Trophoblast cell (in vitro differentiated cells and primary cell): ENCODE results near the gene TSPAN9.

Experiments used
- DNase-seq, 2 donors: peaks; one replicate each; pipeline ENCODE4 v3.0.0-alpha.2; 2016
- H2AFZ ChIP-seq: 2 replicates; pipeline ENCODE4 v1.6.1; 2013; ENCODE audit warnings: low read length, moderate library complexity, mild to moderate bottlenecking; ENCODE audit not compliant: insufficient read depth, poor library complexity
- H2AK5ac ChIP-seq: 2 replicates; pipeline ENCODE4 v1.6.1; 2013; ENCODE audit warnings: mild to moderate bottlenecking, low read length
- H2BK120ac ChIP-seq: 2 replicates; pipeline ENCODE4 v1.6.1; 2013; ENCODE audit warnings: low read length, mild to moderate bottlenecking, moderate library complexity; ENCODE audit not compliant: insufficient read depth, poor library complexity
- H2BK12ac ChIP-seq: 2 replicates; pipeline ENCODE4 v1.6.1; 2013; ENCODE audit warnings: mild to moderate bottlenecking, low read length, moderate library complexity
- H2BK5ac ChIP-seq: 2 replicates; pipeline ENCODE4 v1.6.1; 2013; ENCODE audit warnings: low read length, low read depth, moderate library complexity, mild to moderate bottlenecking; ENCODE audit not compliant: poor library complexity
- H3K14ac ChIP-seq: 2 replicates; pipeline ENCODE4 v1.6.1; 2013; ENCODE audit warnings: mild to moderate bottlenecking, low read length
- H3K18ac ChIP-seq: 2 replicates; pipeline ENCODE4 v1.6.1; 2013; ENCODE audit warnings: mild to moderate bottlenecking, low read length
- H3K23ac ChIP-seq: 2 replicates; pipeline ENCODE4 v1.6.1; 2013; ENCODE audit warnings: low read length
- H3K27ac ChIP-seq: 2 replicates; pipeline ENCODE4 v1.5.1; 2013; ENCODE audit warnings: low read depth, mild to moderate bottlenecking, inconsistent platforms, low read length, moderate library complexity
- H3K27me3 ChIP-seq: 2 replicates; pipeline ENCODE4 v1.6.1; 2013; ENCODE audit warnings: inconsistent platforms, mild to moderate bottlenecking, low read length, moderate library complexity; ENCODE audit not compliant: insufficient read depth
- H3K36me3 ChIP-seq, 2 experiments: 1 replicate in 1 of 2; 2 replicates in 1 of 2; pipeline ENCODE4 v1.6.1; 2013; ENCODE audit warnings: low read length in 2 of 2, mild to moderate bottlenecking in 2 of 2, moderate library complexity in 1 of 2; ENCODE audit not compliant: insufficient read depth in 2 of 2, control insufficient read depth in 1 of 2
- H3K4ac ChIP-seq: 2 replicates; pipeline ENCODE4 v1.6.1; 2013; ENCODE audit warnings: low read depth, mild to moderate bottlenecking, low read length, moderate library complexity
- H3K4me1 ChIP-seq, 2 experiments: 1 replicate in 1 of 2; 2 replicates in 1 of 2; pipeline ENCODE4 v1.6.1; 2013; ENCODE audit warnings: low read length in 2 of 2, mild to moderate bottlenecking in 2 of 2, moderate library complexity in 1 of 2; ENCODE audit not compliant: insufficient read depth in 2 of 2, control insufficient read depth in 1 of 2
- H3K4me2 ChIP-seq: 2 replicates; pipeline ENCODE4 v1.6.1; 2013; ENCODE audit warnings: inconsistent platforms, mild to moderate bottlenecking, low read length, moderate library complexity
- H3K4me3 ChIP-seq: 2 replicates; pipeline ENCODE4 v1.5.1; 2013; ENCODE audit warnings: mild to moderate bottlenecking, low read depth, low read length, inconsistent platforms
- H3K79me1 ChIP-seq: one replicate; pipeline ENCODE4 v1.6.1; 2013; ENCODE audit warnings: low read length
- H3K79me2 ChIP-seq: 2 replicates; pipeline ENCODE4 v1.6.1; 2013; ENCODE audit warnings: low read length, mild to moderate bottlenecking; ENCODE audit not compliant: control insufficient read depth, insufficient read depth, poor library complexity
- H3K9ac ChIP-seq: 2 replicates; pipeline ENCODE4 v1.6.1; 2013; ENCODE audit warnings: mild to moderate bottlenecking, low read length
- H3K9me3 ChIP-seq: 2 replicates; pipeline ENCODE4 v1.6.1; 2013; ENCODE audit warnings: low read depth, mild to moderate bottlenecking, control low read depth, inconsistent platforms, low read length; ENCODE audit not compliant: insufficient read depth
- H4K12ac ChIP-seq: 2 replicates; pipeline ENCODE4 v1.6.1; 2013; ENCODE audit warnings: low read depth, mild to moderate bottlenecking, low read length, moderate library complexity
- H4K8ac ChIP-seq: 2 replicates; pipeline ENCODE4 v1.6.1; 2013; ENCODE audit warnings: low read depth, mild to moderate bottlenecking, low read length, moderate library complexity
- H4K91ac ChIP-seq: one replicate; pipeline ENCODE4 v1.6.1; 2013; ENCODE audit warnings: low read depth, mild to moderate bottlenecking, low read length, moderate library complexity
- WGBS: extraction: QIAGEN DNeasy Blood & Tissue Kit; methylation state at CpG from one replicate; pipeline ENCODE4 v1.1.7; 2013; ENCODE audit warnings: missing lambda C conversion rate; ENCODE audit not compliant: insufficient read length, insufficient coverage; ENCODE audit errors: extremely low coverage; 5-methylcytosine and 5-hydroxymethylcytosine counted together

Gene TSPAN9

DNA sequence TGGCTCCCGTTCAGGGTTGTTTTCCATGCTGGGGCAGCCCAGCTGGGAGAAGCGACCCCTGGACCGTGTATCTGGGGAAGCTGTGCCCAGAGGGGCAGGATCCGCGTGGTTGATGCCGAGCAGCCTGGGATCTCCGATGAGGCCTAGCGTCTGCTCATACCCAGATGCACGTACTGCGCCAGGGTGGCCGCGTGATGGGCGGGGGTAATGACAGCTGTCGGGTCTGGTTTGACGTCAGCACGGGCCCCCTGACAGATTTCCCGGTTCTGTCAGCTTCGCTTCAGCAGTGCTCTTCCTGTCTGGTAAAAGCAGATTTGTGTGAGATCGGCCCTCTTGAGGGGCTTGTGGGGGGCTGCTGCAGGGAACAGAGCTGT lies 147.3 kb downstream of the TSPAN9 start:
- no peaks in the 10 kb centered on the region for H3K27me3 ChIP-seq
- H4K91ac ChIP-seq = no peak overlapping the region
- no peaks in the 10 kb centered on the region for H3K36me3 ChIP-seq
- no peaks in the 10 kb centered on the region for H3K4me1 ChIP-seq
- no peak overlapping the region for H3K4ac ChIP-seq
- H3K18ac ChIP-seq = no peak overlapping the region
- H3K4me2 ChIP-seq = no peak overlapping the region
- H3K4me3 ChIP-seq = no peak overlapping the region
- H4K8ac ChIP-seq = no peak overlapping the region
- H2AK5ac ChIP-seq = no peak overlapping the region
- no peak overlapping the region for H2BK120ac ChIP-seq
- H3K27ac ChIP-seq = no peak overlapping the region
- no peak overlapping the region for H2BK12ac ChIP-seq
- no CpG with 5 or more reads among the region's 19 CpGs for WGBS
- H3K79me2 ChIP-seq = no peaks in the 10 kb centered on the region
- no peak overlapping the region for H2AFZ ChIP-seq
- H3K79me1 ChIP-seq = no peaks in the 10 kb centered on the region
- H2BK5ac ChIP-seq = no peak overlapping the region
- H3K9ac ChIP-seq = no peak overlapping the region
- peaks cover 5% of the 10 kb centered on the region for H3K9me3 ChIP-seq
- H4K12ac ChIP-seq = no peak overlapping the region
- H3K23ac ChIP-seq = no peak overlapping the region
- no peak for DNase-seq
- H3K14ac ChIP-seq = no peak overlapping the region

DNA sequence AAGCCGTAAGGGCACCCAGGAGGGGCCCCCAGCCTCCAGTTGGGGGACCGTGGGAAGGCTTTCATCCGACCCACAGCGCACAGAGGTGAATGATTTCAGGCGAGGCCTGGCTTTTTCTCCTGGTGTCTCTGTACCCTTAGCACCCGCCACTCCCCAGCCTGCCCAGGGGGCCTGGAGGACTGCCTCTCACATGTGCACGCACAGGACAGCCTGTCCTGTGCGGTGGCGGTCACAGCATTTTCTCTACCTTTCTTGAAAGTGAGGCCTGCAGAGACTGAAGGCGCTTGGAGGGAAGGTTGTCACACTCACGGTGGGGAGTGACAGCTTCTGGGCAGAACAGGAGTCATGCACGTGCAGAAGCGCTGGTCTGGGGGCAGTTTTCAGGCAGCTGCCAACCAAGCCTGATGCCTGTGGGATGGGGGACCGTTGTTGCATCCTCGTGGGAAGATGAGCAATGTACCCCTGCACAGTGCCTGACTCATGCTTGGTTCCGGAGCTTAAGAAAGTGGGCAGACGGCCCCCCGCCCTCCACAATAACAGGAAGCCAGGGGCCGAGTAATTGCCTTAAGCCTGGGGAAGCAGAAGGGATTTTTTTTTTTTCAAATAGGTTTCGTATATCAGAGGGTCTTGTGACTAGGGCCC lies 148.1 kb downstream of the TSPAN9 start:
- no peak overlapping the region for H3K4me3 ChIP-seq
- H3K4me2 ChIP-seq = no peak overlapping the region
- no peak overlapping the region for H4K12ac ChIP-seq
- DNase-seq = no peak
- no peak overlapping the region for H3K14ac ChIP-seq
- H4K91ac ChIP-seq = no peak overlapping the region
- no peak overlapping the region for H3K27ac ChIP-seq
- H3K27me3 ChIP-seq = no peaks in the 10 kb centered on the region
- H3K79me1 ChIP-seq = no peaks in the 10 kb centered on the region
- no peak overlapping the region for H2BK5ac ChIP-seq
- no peak overlapping the region for H3K23ac ChIP-seq
- no peak overlapping the region for H3K9ac ChIP-seq
- H3K36me3 ChIP-seq = no peaks in the 10 kb centered on the region
- H2AFZ ChIP-seq = no peak overlapping the region
- no peak overlapping the region for H2BK12ac ChIP-seq
- no peak overlapping the region for H4K8ac ChIP-seq
- H3K4ac ChIP-seq = no peak overlapping the region
- no peaks in the 10 kb centered on the region for H3K79me2 ChIP-seq
- no peak overlapping the region for H2BK120ac ChIP-seq
- H3K18ac ChIP-seq = no peak overlapping the region
- H2AK5ac ChIP-seq = no peak overlapping the region
- no CpG with 5 or more reads among the region's 20 CpGs for WGBS
- H3K9me3 ChIP-seq = peaks cover 5% of the 10 kb centered on the region
- H3K4me1 ChIP-seq = no peaks in the 10 kb centered on the region

DNA sequence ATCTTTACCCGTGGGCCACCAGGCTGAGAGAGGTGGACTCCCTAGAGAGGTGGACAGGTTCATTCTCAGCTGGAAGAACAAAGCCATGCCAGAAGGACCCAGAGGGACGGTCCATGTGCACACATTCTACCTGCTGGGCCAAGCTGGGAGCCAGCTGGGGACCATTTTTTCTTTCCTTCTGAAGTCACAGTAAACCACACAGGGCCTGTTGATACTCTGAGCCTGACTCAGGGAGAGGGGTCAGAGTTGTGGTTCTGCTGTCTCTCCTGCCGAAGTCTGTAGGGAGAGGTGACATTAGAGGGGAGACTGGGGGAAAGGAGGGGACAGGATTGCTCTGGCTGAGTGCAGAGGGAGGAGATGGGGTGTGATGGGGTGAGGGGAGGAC lies 148.6 kb downstream of the TSPAN9 start:
- H3K4ac ChIP-seq = no peak overlapping the region
- no peak overlapping the region for H3K27ac ChIP-seq
- no peak overlapping the region for H3K14ac ChIP-seq
- no CpG with 5 or more reads among the region's 3 CpGs for WGBS
- no peak overlapping the region for H2BK5ac ChIP-seq
- H3K4me3 ChIP-seq = no peak overlapping the region
- H3K27me3 ChIP-seq = no peaks in the 10 kb centered on the region
- H3K79me1 ChIP-seq = no peaks in the 10 kb centered on the region
- H3K18ac ChIP-seq = no peak overlapping the region
- no peak overlapping the region for H4K91ac ChIP-seq
- no peaks in the 10 kb centered on the region for H3K4me1 ChIP-seq
- H3K9ac ChIP-seq = no peak overlapping the region
- H3K23ac ChIP-seq = no peak overlapping the region
- H2BK120ac ChIP-seq = no peak overlapping the region
- no peaks in the 10 kb centered on the region for H3K79me2 ChIP-seq
- H3K4me2 ChIP-seq = no peak overlapping the region
- H2AFZ ChIP-seq = no peak overlapping the region
- no peak overlapping the region for H2AK5ac ChIP-seq
- no peak overlapping the region for H4K8ac ChIP-seq
- no peak overlapping the region for H2BK12ac ChIP-seq
- DNase-seq = no peak
- no peak overlapping the region for H4K12ac ChIP-seq
- H3K36me3 ChIP-seq = no peaks in the 10 kb centered on the region
- H3K9me3 ChIP-seq = peaks cover 5% of the 10 kb centered on the region

GRCh38 chr12:3226264-3226663 lies 149.1 kb downstream of the TSPAN9 start:
- no CpG with 5 or more reads among the region's 3 CpGs for WGBS

More at GRCh38 chr12:3226264-3226663, 149.1 kb downstream of the TSPAN9 start:
- peaks cover 5% of the 10 kb centered on the region for H3K9me3 ChIP-seq
- no peak overlapping the region for H2BK5ac ChIP-seq
- H2AFZ ChIP-seq = no peak overlapping the region
- H4K8ac ChIP-seq = no peak overlapping the region
- no peak overlapping the region for H3K9ac ChIP-seq
- no peaks in the 10 kb centered on the region for H3K27me3 ChIP-seq
- H3K79me1 ChIP-seq = no peaks in the 10 kb centered on the region
- no peaks in the 10 kb centered on the region for H3K4me1 ChIP-seq
- H3K4me2 ChIP-seq = no peak overlapping the region
- no peak overlapping the region for H3K4ac ChIP-seq
- H2BK120ac ChIP-seq = no peak overlapping the region
- no peak overlapping the region for H3K18ac ChIP-seq
- H4K91ac ChIP-seq = no peak overlapping the region
- H3K23ac ChIP-seq = no peak overlapping the region
- no peak overlapping the region for H3K4me3 ChIP-seq
- DNase-seq = no peak
- H3K27ac ChIP-seq = no peak overlapping the region
- no peak overlapping the region for H3K14ac ChIP-seq
- no peak overlapping the region for H2BK12ac ChIP-seq
- no peaks in the 10 kb centered on the region for H3K36me3 ChIP-seq
- no peak overlapping the region for H2AK5ac ChIP-seq
- H3K79me2 ChIP-seq = no peaks in the 10 kb centered on the region
- H4K12ac ChIP-seq = no peak overlapping the region
